Uterus (tissue), 4 donors: ENCODE measurements around the gene EYS. TPM values are rescaled to one million over a fixed set of nuclear protein-coding genes. Genes with fewer than 3 reads are reported as not detected.

ENCODE experiments used
- DNase-seq, 2 donors: peaks; one replicate each; pipeline ENCODE4 v3.0.0-alpha.2; 2019 to 2020
- H3K27ac ChIP-seq, 2 donors: fragments of 200-600 bp; sonication (generic); 1 replicate in 1 of 2; 2 replicates in 1 of 2; pipeline ENCODE4 v1.5.1; 2016 to 2018
- H3K27me3 ChIP-seq, 2 donors: fragments of 200-600 bp; sonication (generic); one replicate each; pipeline ENCODE4 v1.5.1; 2018 to 2019; ENCODE audit warnings: control low read depth in 1 of 2
- H3K36me3 ChIP-seq, 2 donors: fragments of 200-600 bp; sonication (generic); one replicate each; pipeline ENCODE4 v1.5.1; 2019; ENCODE audit warnings: control low read depth in 1 of 2
- H3K4me1 ChIP-seq, 2 donors: fragments of 200-600 bp; sonication (generic); one replicate each; pipeline ENCODE4 v1.5.1; 2018 to 2019; ENCODE audit warnings: control low read depth in 1 of 2
- H3K4me3 ChIP-seq, 2 donors: fragments of 200-600 bp; sonication (generic); 1 replicate in 1 of 2; 2 replicates in 1 of 2; pipeline ENCODE4 v1.5.1; 2018 to 2019; ENCODE audit warnings: mild to moderate bottlenecking in 1 of 2
- H3K9me3 ChIP-seq, 2 donors: fragments of 200-600 bp; sonication (generic); one replicate each; pipeline ENCODE4 v1.5.1; 2019; ENCODE audit warnings: control low read depth in 1 of 2
- POLR2A ChIP-seq, 2 donors: fragments of 450-650 bp; IDR thresholded peaks; one replicate each; pipeline ENCODE4 v1.6.1; 2016; ENCODE audit warnings: antibody characterized with exemption in 2 of 2, mild to moderate bottlenecking in 1 of 2, moderate library complexity in 1 of 2
- intact Hi-C: fragments of 100-400 bp; cut with DNase I; formaldehyde crosslinking; loops from one replicate; pipeline ENCODE4 v1.15.1; 2023; ENCODE audit warnings: low total_unique reads
- total RNA-seq, 4 donors: library from RNA; depleted of rRNA in 3 of 4; stranded (reverse); fragments of >200 nt in 3 of 4; gene quantifications; one replicate each; pipeline versions ENCODE4 v1.1.0 to v1.2.4, GENCODE V29; 2014 to 2023
- TF ChIP-seq, protein P1 (sequence below), 4 experiments: fragments of 200-600 bp in 2 of 4; fragments of 450-650 bp in 2 of 4; sonication (generic) in 2 of 4; IDR thresholded peaks; one replicate each; pipeline ENCODE4 v1.5.1; 2016 to 2019; ENCODE audit warnings: antibody characterized with exemption in 4 of 4, mild to moderate bottlenecking in 2 of 4, moderate library complexity in 1 of 4
- donor health status: DM: yes; HTN: yes; CAD: no.

EYS gene
- 1 to 10 TPM in 1 of 4 donors, not detected in 3; 1.3 TPM for total RNA-seq

DNA sequence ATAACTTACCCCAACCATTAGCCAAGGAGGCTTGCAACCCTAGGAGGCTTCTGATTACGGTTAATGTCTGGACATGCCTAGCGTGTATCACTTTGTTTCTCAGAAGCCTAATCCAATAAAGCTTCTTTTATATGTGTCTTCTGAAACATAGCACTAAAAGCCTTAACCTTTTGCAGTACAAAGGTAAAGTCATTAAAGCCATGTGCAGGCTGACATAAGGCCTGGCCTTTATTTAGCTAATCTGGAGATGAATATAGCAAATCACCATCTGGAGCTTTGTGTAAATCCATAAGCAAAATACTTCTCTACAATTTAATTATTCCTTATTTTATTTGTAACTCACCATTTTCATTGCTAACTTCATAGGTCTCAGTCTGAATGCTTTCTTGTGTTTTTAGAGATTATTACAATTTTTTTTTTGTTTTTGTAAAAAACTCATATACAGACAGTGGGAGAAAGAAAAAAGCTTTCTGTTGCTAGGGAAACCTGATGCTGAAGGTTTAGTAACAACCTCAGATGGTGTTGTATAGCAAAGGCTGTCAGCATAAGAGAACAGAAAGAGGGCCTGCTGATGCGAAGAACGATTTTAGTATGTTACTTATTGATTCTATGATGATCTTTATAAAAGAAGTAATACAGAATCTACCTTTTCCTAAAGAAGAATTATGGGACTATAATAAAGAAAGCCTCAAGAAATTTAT, at the start of gene EYS:
EYS (minus strand) TSS at position 101 of the 701 bp plus-strand sequence. CDS start 211,816 bp downstream, outside the sequence.
- no peak for DNase-seq
- intact Hi-C loops: no loop called here
- Histone ChIP-seq H3K36me3 (no peaks in the 10 kb centered on the region), H3K27ac (no peak within 1 kb of the TSS), H3K4me3 (no peak within 1 kb of the TSS), H3K9me3 (no peaks in the 10 kb centered on the region), H3K4me1 (no peaks in the 10 kb centered on the region), H3K27me3 (no peaks in the 10 kb centered on the region)
- TF ChIP-seq POLR2A (IDR thresholded peaks at IDR 0.05): no peak
- TF ChIP-seq, protein P1, sequence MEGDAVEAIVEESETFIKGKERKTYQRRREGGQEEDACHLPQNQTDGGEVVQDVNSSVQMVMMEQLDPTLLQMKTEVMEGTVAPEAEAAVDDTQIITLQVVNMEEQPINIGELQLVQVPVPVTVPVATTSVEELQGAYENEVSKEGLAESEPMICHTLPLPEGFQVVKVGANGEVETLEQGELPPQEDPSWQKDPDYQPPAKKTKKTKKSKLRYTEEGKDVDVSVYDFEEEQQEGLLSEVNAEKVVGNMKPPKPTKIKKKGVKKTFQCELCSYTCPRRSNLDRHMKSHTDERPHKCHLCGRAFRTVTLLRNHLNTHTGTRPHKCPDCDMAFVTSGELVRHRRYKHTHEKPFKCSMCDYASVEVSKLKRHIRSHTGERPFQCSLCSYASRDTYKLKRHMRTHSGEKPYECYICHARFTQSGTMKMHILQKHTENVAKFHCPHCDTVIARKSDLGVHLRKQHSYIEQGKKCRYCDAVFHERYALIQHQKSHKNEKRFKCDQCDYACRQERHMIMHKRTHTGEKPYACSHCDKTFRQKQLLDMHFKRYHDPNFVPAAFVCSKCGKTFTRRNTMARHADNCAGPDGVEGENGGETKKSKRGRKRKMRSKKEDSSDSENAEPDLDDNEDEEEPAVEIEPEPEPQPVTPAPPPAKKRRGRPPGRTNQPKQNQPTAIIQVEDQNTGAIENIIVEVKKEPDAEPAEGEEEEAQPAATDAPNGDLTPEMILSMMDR (IDR thresholded peaks at IDR 0.05): no peak

DNA sequence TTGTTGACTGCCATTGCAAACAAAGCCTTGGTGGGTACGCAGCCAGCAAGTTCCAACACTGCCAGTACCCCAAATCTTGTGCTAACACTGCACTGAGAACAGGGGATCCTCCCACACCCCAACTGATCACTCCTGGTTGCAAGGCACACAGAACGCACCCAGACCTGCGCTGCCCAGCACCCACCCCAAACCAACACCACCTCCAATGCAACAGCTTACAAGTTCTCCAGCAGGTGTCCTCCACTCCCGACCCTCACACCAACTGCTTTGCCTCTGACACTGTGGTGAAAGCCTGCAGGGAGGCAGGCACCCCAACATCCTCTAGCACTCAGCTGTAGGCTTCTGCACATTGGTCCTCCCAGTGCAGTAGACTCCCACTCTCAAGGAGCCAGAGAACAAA, 39.3 kb upstream of the EYS start:
- TF ChIP-seq, protein P1 (IDR thresholded peaks at IDR 0.05): no peak
- no peak for TF ChIP-seq POLR2A (IDR thresholded peaks at IDR 0.05)
- Histone ChIP-seq H3K4me1 (no peaks in the 10 kb centered on the region), H3K4me3 (no peak overlapping the region), H3K36me3 (no peaks in the 10 kb centered on the region), H3K9me3 (no peaks in the 10 kb centered on the region), H3K27ac (no peak overlapping the region), H3K27me3 (no peaks in the 10 kb centered on the region)
- no peak for DNase-seq
- intact Hi-C loops: no loop called here

DNA sequence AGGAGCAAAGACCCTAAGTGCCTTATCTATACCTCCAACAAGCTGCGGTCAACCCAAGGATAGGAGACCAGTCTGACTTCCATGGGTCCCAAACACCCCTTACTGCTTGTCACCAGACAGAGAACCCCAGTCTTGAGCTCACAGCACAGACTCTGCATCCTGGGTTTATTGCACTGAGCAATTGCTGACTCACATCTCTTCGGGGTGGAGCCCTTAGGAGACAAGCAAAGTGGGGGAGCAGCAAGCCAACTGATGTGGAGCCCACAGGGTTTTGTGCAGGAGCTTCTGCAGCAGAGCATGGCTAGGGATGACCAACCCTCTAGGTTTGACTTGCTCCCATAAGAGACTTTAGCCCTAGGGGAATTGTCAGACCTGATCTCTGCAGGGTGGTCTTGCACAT, 38.6 kb upstream of the EYS start:
- no peak for DNase-seq
- no peak overlapping the region for H3K4me3 ChIP-seq
- H3K9me3 ChIP-seq: no peaks in the 10 kb centered on the region
- H3K27me3 ChIP-seq: no peaks in the 10 kb centered on the region
- H3K27ac ChIP-seq: no peak overlapping the region
- H3K36me3 ChIP-seq: no peaks in the 10 kb centered on the region
- H3K4me1 ChIP-seq: no peaks in the 10 kb centered on the region
- intact Hi-C loops: no loop called here
- TF ChIP-seq, protein P1 (IDR thresholded peaks at IDR 0.05): no peak
- TF ChIP-seq POLR2A (IDR thresholded peaks at IDR 0.05): no peak

DNA sequence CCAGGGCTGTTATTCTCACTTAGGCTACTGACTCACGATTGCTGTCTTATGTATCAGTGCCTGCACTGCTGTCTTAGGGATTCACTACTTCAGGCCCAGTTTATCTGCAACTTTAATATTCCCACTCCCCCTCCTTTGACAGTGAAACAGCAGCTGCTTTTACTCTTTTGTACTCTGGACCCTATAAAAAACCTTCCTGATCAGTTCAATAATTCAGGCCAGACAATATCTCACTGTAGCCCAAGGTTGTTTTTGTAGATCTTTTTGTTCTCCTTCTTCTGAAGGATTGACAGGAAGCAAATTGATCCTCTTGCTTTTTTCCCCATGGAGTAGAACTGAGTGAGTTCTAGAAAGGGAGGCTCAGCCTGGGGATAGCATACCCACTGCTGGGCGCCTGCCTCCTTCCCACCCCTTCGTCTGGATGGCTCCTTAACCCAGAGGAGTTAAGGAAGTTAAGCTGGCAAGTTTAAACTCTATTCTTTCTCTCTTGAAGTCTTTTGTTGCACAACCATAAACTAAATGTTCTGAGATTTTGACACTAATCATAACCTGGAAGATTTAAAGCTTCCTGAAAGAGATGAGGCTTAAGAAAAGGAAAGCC, 22.0 kb upstream of the EYS start:
- H3K27ac ChIP-seq: no peak overlapping the region
- H3K4me3 ChIP-seq: no peak overlapping the region
- intact Hi-C loops: no loop called here
- H3K27me3 ChIP-seq: no peaks in the 10 kb centered on the region
- no peaks in the 10 kb centered on the region for H3K9me3 ChIP-seq
- DNase-seq: no peak
- H3K4me1 ChIP-seq: no peaks in the 10 kb centered on the region
- no peaks in the 10 kb centered on the region for H3K36me3 ChIP-seq
- TF ChIP-seq, protein P1 (IDR thresholded peaks at IDR 0.05): no peak
- TF ChIP-seq POLR2A (IDR thresholded peaks at IDR 0.05): no peak

DNA sequence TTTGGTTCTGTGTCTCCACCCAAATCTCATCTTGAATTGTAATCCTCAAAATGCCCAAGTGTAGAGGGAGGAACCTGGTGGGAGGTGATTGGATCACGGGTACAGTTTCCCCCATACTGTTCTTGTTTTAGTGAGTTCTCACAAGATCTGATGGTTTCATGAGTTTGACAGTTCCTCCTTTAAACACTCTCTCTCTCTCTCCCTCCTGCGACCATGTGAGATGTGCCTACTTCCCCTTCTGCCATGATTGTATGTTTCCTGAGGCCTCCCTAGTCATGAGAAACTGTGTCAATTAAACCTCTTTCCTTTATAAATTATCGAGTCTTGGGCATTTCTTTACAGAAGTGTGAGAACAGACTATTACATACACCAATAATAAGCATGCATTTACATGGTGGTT, 12.1 kb upstream of the EYS start:
- Histone ChIP-seq H3K27ac (no peak overlapping the region), H3K4me3 (no peak overlapping the region), H3K36me3 (no peaks in the 10 kb centered on the region), H3K27me3 (no peaks in the 10 kb centered on the region), H3K4me1 (no peaks in the 10 kb centered on the region), H3K9me3 (no peaks in the 10 kb centered on the region)
- intact Hi-C loops: no loop called here
- TF ChIP-seq POLR2A (IDR thresholded peaks at IDR 0.05): no peak
- TF ChIP-seq, protein P1 (IDR thresholded peaks at IDR 0.05): no peak
- no peak for DNase-seq
